ENCODE measurements around the gene ARHGAP24.

ARHGAP24 gene

DNA sequence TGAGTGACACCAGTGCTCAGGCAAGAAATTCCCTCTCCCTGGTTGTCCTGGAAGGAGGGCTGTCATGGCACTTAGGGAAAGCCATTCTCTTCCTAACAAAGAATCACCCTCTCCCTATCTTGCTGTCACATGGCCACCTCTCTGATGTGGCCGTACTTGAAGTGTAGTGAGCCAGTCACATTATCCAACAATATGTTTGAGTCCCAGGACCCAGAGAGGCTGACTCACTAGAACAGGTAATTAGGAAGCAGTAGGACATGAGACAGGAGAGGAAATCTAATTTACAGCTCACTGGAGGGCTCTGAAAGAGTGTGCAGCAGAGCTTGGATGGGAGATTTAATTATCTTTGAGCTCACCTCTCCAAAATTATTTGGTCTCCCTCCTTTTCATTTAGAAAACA lies 299.1 kb downstream of the ARHGAP24 start:
- no peak overlapping the region for H3K4me3 ChIP-seq (ENCODE audit: low read depth, low read length)
- TF ChIP-seq, protein P1, sequence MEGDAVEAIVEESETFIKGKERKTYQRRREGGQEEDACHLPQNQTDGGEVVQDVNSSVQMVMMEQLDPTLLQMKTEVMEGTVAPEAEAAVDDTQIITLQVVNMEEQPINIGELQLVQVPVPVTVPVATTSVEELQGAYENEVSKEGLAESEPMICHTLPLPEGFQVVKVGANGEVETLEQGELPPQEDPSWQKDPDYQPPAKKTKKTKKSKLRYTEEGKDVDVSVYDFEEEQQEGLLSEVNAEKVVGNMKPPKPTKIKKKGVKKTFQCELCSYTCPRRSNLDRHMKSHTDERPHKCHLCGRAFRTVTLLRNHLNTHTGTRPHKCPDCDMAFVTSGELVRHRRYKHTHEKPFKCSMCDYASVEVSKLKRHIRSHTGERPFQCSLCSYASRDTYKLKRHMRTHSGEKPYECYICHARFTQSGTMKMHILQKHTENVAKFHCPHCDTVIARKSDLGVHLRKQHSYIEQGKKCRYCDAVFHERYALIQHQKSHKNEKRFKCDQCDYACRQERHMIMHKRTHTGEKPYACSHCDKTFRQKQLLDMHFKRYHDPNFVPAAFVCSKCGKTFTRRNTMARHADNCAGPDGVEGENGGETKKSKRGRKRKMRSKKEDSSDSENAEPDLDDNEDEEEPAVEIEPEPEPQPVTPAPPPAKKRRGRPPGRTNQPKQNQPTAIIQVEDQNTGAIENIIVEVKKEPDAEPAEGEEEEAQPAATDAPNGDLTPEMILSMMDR (IDR thresholded peaks at IDR 0.05; ENCODE audit: insufficient read depth, low read length, missing control alignments) = no peak
- no peak for DNase-seq (ENCODE audit: low read depth, low spot score)
- POLR2A ChIA-PET = no interaction called here
- CTCF ChIA-PET = interaction anchor here (0.8 to 1.8 kb wide), 6 partner anchors 9 to 690 kb away, joined by 3 to 5 read pairs (median 4); no protein-coding TSS in a partner anchor

DNA sequence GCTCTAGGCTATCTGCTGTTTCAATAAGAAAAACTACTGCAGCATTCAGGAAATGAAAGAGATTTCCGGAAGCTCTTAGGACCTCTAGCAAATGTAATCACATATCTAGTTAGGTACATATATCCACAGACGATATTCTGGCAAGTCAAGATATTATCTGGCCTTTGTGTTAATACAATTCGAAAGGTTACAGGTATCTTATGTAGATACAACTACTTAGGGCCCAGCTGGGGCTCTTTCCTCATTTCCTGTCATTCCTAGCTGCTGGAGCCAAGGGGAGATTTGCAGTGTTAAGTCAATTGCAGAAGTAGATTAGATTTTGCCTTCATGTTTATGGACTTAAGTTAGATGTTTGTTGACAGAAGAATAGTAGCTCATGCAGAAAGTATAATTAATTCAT lies 299.5 kb downstream of the ARHGAP24 start:
- CTCF ChIA-PET = interaction anchor here (0.8 to 1.8 kb wide), 6 partner anchors 10 to 690 kb away, joined by 3 to 5 read pairs (median 4); no protein-coding TSS in a partner anchor
- no peak overlapping the region for H3K4me3 ChIP-seq (ENCODE audit: low read depth, low read length)
- no peak for DNase-seq (ENCODE audit: low read depth, low spot score)
- TF ChIP-seq, protein P1 (IDR thresholded peaks at IDR 0.05; ENCODE audit: insufficient read depth, low read length, missing control alignments) = no peak
- POLR2A ChIA-PET = interaction anchor here (0.6 kb wide), 1 partner anchor 12 kb away, joined by 3 read pairs; no protein-coding TSS in a partner anchor

DNA sequence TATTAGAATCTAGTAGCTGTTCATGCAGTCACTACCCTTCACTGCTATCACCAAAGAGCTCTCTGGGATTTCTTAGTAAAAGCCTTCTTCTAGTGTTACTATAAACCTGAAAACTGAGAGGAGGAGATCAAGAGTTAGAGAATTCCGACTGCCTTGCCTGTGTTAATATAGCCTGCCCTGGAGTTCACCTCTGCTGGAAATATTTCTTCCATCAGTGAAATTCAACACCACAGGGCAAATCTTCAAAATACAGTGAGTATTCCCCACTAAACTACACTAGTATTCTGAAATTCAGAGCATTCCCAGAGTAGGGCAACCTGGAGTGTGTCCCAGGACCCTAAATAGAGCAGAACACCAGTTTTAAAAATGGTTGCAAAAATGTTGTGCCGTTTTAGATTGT lies 301.1 kb downstream of the ARHGAP24 start:
- H3K4me3 ChIP-seq (ENCODE audit: low read depth, low read length) = no peak overlapping the region
- TF ChIP-seq, protein P1 (IDR thresholded peaks at IDR 0.05; ENCODE audit: insufficient read depth, low read length, missing control alignments) = no peak
- no peak for DNase-seq (ENCODE audit: low read depth, low spot score)
- CTCF ChIA-PET = interaction anchor here (0.9 kb wide), 1 partner anchor 14 kb away, joined by 3 read pairs; no protein-coding TSS in a partner anchor
- POLR2A ChIA-PET = no interaction called here

DNA sequence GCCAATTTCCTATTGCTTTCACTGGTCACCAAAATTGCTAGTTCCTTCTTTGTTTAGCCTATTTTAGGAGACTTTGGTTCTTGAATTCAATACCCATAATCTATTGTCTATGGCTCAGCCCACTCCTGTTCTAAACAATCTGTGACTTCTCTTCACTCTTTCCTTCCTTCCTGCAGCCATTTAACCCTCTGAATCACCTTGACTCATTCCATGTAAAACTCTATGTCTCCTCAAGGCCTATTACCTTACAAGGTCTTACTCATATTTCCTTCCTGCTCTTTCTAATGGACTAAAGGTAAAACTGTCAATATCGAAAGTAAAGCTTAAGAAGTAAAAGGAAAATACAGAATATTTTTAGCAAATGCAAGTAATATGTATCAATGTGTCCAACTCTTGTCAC lies 301.6 kb downstream of the ARHGAP24 start:
- TF ChIP-seq, protein P1 (IDR thresholded peaks at IDR 0.05; ENCODE audit: insufficient read depth, low read length, missing control alignments) = no peak
- H3K4me3 ChIP-seq (ENCODE audit: low read depth, low read length) = no peak overlapping the region
- ChIA-PET CTCF (interaction anchor here (0.9 kb wide), 1 partner anchor 14 kb away, joined by 3 read pairs; no protein-coding TSS in a partner anchor), POLR2A (no interaction called here)
- DNase-seq (ENCODE audit: low read depth, low spot score) = no peak

DNA sequence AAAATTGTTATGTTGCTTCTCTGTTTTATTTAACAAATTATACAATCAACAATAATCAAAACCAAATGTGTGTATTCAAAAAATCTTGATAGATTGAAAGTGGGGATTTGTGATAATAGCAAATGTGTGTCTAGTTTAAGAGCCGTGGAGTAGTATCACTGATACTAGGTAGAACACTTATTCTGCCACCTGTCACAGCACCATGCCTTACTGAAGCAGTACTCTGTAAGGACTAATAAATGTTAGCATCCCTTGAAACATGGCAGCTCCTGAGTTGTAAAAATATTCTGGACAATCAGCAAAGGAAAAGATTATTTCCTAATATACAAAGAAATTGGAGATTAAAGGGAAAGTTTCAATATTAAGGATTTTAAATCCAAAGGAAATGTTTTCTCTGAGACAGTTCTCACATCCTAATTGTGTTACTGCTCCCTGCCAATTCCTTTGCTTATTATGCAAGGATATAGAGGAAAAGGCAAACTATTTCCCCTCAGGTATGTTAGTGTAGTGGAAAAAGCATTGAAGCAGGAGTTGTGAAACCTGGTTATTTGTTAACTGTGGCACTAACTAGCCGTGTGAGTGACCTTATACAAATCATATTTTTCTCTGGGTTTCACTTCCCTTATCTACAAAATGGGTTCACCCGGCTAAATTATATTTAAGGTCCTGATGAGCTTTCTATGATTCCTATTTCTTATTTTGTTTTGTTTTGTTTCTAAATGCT lies 303.1 kb downstream of the ARHGAP24 start:
- peak overlapping the region; percentile 45 for H3K4me3 ChIP-seq (ENCODE audit: low read depth, low read length)
- DNase-seq (ENCODE audit: low read depth, low spot score) = no peak
- ChIA-PET POLR2A (interaction anchor here (1.0 kb wide), 1 partner anchor 8 kb away, joined by 3 read pairs; no protein-coding TSS in a partner anchor), CTCF (interaction anchor here (0.9 to 2.9 kb wide), 8 partner anchors 9 to 631 kb away, joined by 3 to 37 read pairs (median 7); no protein-coding TSS in a partner anchor)
- TF ChIP-seq, protein P1 (IDR thresholded peaks at IDR 0.05; ENCODE audit: insufficient read depth, low read length, missing control alignments) = no peak

DNA sequence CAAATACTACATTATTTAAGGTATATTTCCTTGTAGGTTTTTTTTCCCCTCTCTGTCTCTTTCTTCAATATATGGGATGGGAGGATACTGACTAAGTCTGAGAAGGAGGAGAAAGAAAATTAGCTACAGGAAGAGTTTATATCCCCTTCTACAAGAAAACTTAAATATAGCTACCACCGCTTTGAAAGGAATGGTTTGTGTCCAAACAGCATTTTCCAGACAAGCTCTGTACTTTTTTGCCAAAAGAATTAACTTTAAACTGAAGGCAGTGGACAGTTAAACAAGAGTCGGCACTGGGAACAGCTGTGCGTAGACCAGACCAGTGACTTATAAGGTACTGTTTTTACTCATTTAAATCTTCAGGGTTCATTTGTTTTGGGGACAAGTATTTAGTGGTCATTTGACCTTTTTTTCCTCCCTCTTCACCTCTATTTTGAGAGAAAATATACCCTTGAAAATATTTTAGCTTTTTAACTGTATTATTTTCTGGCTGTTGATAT lies 303.7 kb downstream of the ARHGAP24 start:
- CTCF ChIA-PET = interaction anchor here (0.9 to 2.9 kb wide), 11 partner anchors 8 to 631 kb away, joined by 3 to 37 read pairs (median 6); no protein-coding TSS in a partner anchor
- POLR2A ChIA-PET = interaction anchor here (1.0 to 1.1 kb wide), 2 partner anchors 9 to 16 kb away, joined by 3 to 4 read pairs; no protein-coding TSS in a partner anchor
- peak overlapping the region; percentile 45 for H3K4me3 ChIP-seq (ENCODE audit: low read depth, low read length)
- TF ChIP-seq, protein P1 (IDR thresholded peaks at IDR 0.05; ENCODE audit: insufficient read depth, low read length, missing control alignments) = no peak
- DNase-seq (ENCODE audit: low read depth, low spot score) = no peak

Data from AG04449 (cell line).